ENCODE data around the gene MT1G.

Gene MT1G

DNA sequence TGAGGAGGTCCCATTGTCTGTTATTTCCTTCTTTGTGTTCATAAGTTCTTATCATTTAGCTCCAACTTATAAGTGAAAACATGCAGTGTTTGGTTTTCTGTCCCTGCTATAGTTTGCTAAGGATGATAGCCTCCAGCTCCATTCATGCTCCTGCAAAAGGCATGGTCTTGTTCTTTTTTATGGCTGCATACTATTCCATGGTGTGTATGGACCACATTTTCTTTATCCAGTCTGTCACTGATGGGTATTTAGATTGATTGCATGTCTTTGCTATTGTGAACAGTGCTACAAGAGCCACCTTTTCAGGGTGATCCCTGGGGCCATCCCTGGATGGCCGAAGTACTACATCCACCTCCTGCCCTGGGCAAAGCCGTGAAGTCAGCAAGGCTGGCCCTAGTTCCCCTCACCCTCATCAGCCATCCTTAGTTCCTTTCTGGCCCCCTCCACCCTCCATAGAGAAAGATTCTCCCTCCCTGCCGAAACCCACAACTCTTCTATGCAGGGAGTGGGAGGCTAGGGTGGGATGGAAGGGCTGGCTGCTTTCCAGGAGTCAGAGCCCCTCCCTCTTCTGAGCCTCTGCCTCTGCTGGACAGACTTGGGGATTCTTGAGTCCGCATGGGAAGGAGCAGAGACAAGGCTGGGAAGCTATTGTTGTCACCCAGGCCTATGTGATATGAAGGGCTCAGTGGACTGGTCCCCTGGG, 22.7 kb upstream of the MT1G start:
- H3K9me3 ChIP-seq (replicated peaks; ENCODE audit: insufficient read depth, low read length) = no peaks in the 10 kb centered on the region
- no peaks in the 10 kb centered on the region for H4K20me1 ChIP-seq (ENCODE audit: insufficient read depth, low read length)
- no peak for DNase-seq
- no peaks in the 10 kb centered on the region for H3K36me3 ChIP-seq (replicated peaks; ENCODE audit: insufficient read depth, low read length)
- H3K4me1 ChIP-seq (ENCODE audit: low read length) = no peaks in the 10 kb centered on the region
- no peaks in the 10 kb centered on the region for H3K9me2 ChIP-seq (replicated peaks; ENCODE audit: insufficient read depth, low read length)
- H3K27ac ChIP-seq (ENCODE audit: low read length) = no peak overlapping the region
- H2AFZ ChIP-seq (ENCODE audit: low read length) = no peak overlapping the region
- H3K79me2 ChIP-seq (ENCODE audit: low read length) = no peaks in the 10 kb centered on the region
- H3K9ac ChIP-seq (ENCODE audit: low read length) = no peak overlapping the region
- no peaks in the 10 kb centered on the region for H3F3A ChIP-seq (ENCODE audit: insufficient read depth, low read length)
- TF ChIP-seq CTCF (IDR thresholded peaks at IDR 0.05; ENCODE audit: low read length) = no peak
- no peak for TF ChIP-seq EZH2 (optimal IDR thresholded peaks at IDR 0.05; ENCODE audit: low read depth, low read length)
- no peak for TF ChIP-seq EZH2phosphoT487 (IDR thresholded peaks at IDR 0.05; ENCODE audit: low read length)
- no peak overlapping the region for H3K4me2 ChIP-seq (ENCODE audit: low read depth, low read length)
- H3K27me3 ChIP-seq (replicated peaks; ENCODE audit: insufficient read depth, low read length) = peaks cover 9% of the 10 kb centered on the region; the same call in 1 of the 2 replicates
- H3K4me3 ChIP-seq (ENCODE audit: low read length) = no peak overlapping the region

- no peak for TF ChIP-seq EZH2phosphoT487 (IDR thresholded peaks at IDR 0.05; ENCODE audit: low read length)
- no peak for TF ChIP-seq CTCF (IDR thresholded peaks at IDR 0.05; ENCODE audit: low read length)
- Histone ChIP-seq H3K4me2 (ENCODE audit: low read depth, low read length) (no peak overlapping the region), H3F3A (ENCODE audit: insufficient read depth, low read length) (no peaks in the 10 kb centered on the region), H3K27ac (ENCODE audit: low read length) (no peak overlapping the region), H3K4me1 (ENCODE audit: low read length) (no peaks in the 10 kb centered on the region), H3K36me3 (replicated peaks; ENCODE audit: insufficient read depth, low read length) (no peaks in the 10 kb centered on the region), H4K20me1 (ENCODE audit: insufficient read depth, low read length) (no peaks in the 10 kb centered on the region), H3K9me3 (replicated peaks; ENCODE audit: insufficient read depth, low read length) (no peaks in the 10 kb centered on the region), H3K9ac (ENCODE audit: low read length) (no peak overlapping the region), H3K4me3 (ENCODE audit: low read length) (no peak overlapping the region), H3K9me2 (replicated peaks; ENCODE audit: insufficient read depth, low read length) (no peaks in the 10 kb centered on the region), H3K27me3 (replicated peaks; ENCODE audit: insufficient read depth, low read length) (peaks cover 9% of the 10 kb centered on the region; the same call in 1 of the 2 replicates), H3K79me2 (ENCODE audit: low read length) (no peaks in the 10 kb centered on the region), H2AFZ (ENCODE audit: low read length) (no peak overlapping the region)
- DNase-seq = no peak
Observed at GRCh38 chr16:56689171-56689570, 21.3 kb upstream of the MT1G start.

GRCh38 chr16:56688762-56689161, 20.9 kb upstream of the MT1G start:
- Histone ChIP-seq H3K27me3 (replicated peaks; ENCODE audit: insufficient read depth, low read length) (peaks cover 10% of the 10 kb centered on the region; the same call in 1 of the 2 replicates), H3F3A (ENCODE audit: insufficient read depth, low read length) (no peaks in the 10 kb centered on the region), H3K9ac (ENCODE audit: low read length) (no peak overlapping the region), H3K27ac (ENCODE audit: low read length) (no peak overlapping the region), H4K20me1 (ENCODE audit: insufficient read depth, low read length) (no peaks in the 10 kb centered on the region), H3K4me3 (ENCODE audit: low read length) (no peak overlapping the region), H3K4me1 (ENCODE audit: low read length) (no peaks in the 10 kb centered on the region), H3K79me2 (ENCODE audit: low read length) (no peaks in the 10 kb centered on the region), H3K9me2 (replicated peaks; ENCODE audit: insufficient read depth, low read length) (no peaks in the 10 kb centered on the region), H2AFZ (ENCODE audit: low read length) (no peak overlapping the region), H3K9me3 (replicated peaks; ENCODE audit: insufficient read depth, low read length) (no peaks in the 10 kb centered on the region), H3K36me3 (replicated peaks; ENCODE audit: insufficient read depth, low read length) (no peaks in the 10 kb centered on the region), H3K4me2 (ENCODE audit: low read depth, low read length) (no peak overlapping the region)
- TF ChIP-seq CTCF (IDR thresholded peaks at IDR 0.05; ENCODE audit: low read length) = no peak
- no peak for TF ChIP-seq EZH2phosphoT487 (IDR thresholded peaks at IDR 0.05; ENCODE audit: low read length)
- TF ChIP-seq EZH2 (optimal IDR thresholded peaks at IDR 0.05; ENCODE audit: low read depth, low read length) = no peak
- DNase-seq = no peak
